Loucy (cell line): ENCODE results near the gene FRAS1.

ENCODE experiments used
- H2AFZ ChIP-seq: fragments of 200-600 bp; sonication (generic); 2 replicates; pipeline ENCODE4 v1.6.0; 2016; ENCODE audit warnings: antibody characterized with exemption, mild to moderate bottlenecking, low read length, moderate library complexity
- H3F3A ChIP-seq: fragments of 200-600 bp; 2 replicates; pipeline ENCODE4 v1.6.0; 2016; ENCODE audit warnings: antibody characterized with exemption, low read depth, mild to moderate bottlenecking
- H3K27me3 ChIP-seq: fragments of 200-600 bp; sonication (generic); 2 replicates; pipeline ENCODE4 v1.6.1; 2014; ENCODE audit warnings: low read length, mild to moderate bottlenecking; ENCODE audit not compliant: insufficient read depth, poor library complexity, severe bottlenecking
- H3K36me3 ChIP-seq: fragments of 200-600 bp; sonication (generic); 2 replicates; pipeline ENCODE4 v1.6.1; 2016; ENCODE audit warnings: low read length; ENCODE audit not compliant: insufficient read depth
- H3K4me1 ChIP-seq: fragments of 200-600 bp; sonication (generic); 2 replicates; pipeline ENCODE4 v1.5.1; 2014; ENCODE audit warnings: low read length, mild to moderate bottlenecking; ENCODE audit not compliant: insufficient read depth, poor library complexity, severe bottlenecking
- H3K4me2 ChIP-seq: fragments of 200-600 bp; sonication (generic); 2 replicates; pipeline ENCODE4 v1.6.0; 2014; ENCODE audit warnings: antibody characterized with exemption, low read length, low read depth, mild to moderate bottlenecking; ENCODE audit not compliant: poor library complexity, severe bottlenecking
- H3K4me3 ChIP-seq: fragments of 200-600 bp; sonication (generic); 2 replicates; pipeline ENCODE4 v1.5.1; 2014; ENCODE audit warnings: low read length, mild to moderate bottlenecking, mixed read lengths; ENCODE audit not compliant: poor library complexity, severe bottlenecking
- H3K79me2 ChIP-seq: fragments of 200-600 bp; sonication (generic); 2 replicates; pipeline ENCODE4 v1.6.1; 2014; ENCODE audit warnings: low read length; ENCODE audit not compliant: insufficient read depth
- H3K9ac ChIP-seq: fragments of 200-600 bp; sonication (generic); 2 replicates; pipeline ENCODE4 v1.6.0; 2014; ENCODE audit warnings: mild to moderate bottlenecking, low read depth, low read length, moderate library complexity; ENCODE audit not compliant: poor library complexity, severe bottlenecking
- H3K9me2 ChIP-seq: fragments of 200-600 bp; sonication (generic); replicated peaks from 2 replicates; pipeline ENCODE4 v1.6.1; 2016; ENCODE audit warnings: low read depth, low read length, mixed read lengths
- H3K9me3 ChIP-seq: fragments of 200-600 bp; sonication (generic); 2 replicates; pipeline ENCODE4 v1.6.1; 2014; ENCODE audit warnings: mild to moderate bottlenecking, antibody characterized with exemption, low read length, low read depth; ENCODE audit not compliant: insufficient read depth
- H4K20me1 ChIP-seq: fragments of 200-600 bp; sonication (generic); 2 replicates; pipeline ENCODE4 v1.6.0; 2014; ENCODE audit warnings: antibody characterized with exemption, low read length, mild to moderate bottlenecking; ENCODE audit not compliant: insufficient read depth, poor library complexity, severe bottlenecking
- EZH2phosphoT487 ChIP-seq: fragments of 200-600 bp; IDR thresholded peaks from 2 replicates; pipeline ENCODE4 v1.6.1; 2018; ENCODE audit warnings: antibody characterized with exemption, mild to moderate bottlenecking, moderate library complexity, borderline replicate concordance
- TF ChIP-seq, protein P1 (sequence below): fragments of 200-600 bp; sonication (generic); conservative IDR thresholded peaks from 2 replicates; pipeline ENCODE4 v1.5.1; 2014; ENCODE audit warnings: mild to moderate bottlenecking, antibody characterized with exemption, low read length

Gene FRAS1

DNA sequence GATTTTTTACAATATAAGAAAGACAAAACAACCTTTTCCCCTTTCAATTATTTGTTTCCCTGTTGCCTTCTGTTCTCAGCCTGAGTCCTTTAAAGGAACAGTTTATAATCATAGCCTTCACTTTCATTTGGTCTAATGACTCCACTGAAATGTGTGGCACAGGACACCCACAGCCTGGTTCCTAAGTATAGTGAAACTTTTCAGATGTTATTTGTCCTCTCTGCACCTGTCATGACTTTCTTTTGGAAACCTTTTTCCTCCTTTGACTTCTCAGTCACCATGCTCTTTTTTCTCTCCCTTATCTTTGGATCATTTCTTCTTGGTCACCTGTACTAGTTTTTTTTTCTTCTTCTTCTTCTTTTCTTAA, 256.6 kb downstream of the FRAS1 start:
- H2AFZ ChIP-seq: no peak overlapping the region
- H3K4me3 ChIP-seq: no peak overlapping the region
- TF ChIP-seq, protein P1, sequence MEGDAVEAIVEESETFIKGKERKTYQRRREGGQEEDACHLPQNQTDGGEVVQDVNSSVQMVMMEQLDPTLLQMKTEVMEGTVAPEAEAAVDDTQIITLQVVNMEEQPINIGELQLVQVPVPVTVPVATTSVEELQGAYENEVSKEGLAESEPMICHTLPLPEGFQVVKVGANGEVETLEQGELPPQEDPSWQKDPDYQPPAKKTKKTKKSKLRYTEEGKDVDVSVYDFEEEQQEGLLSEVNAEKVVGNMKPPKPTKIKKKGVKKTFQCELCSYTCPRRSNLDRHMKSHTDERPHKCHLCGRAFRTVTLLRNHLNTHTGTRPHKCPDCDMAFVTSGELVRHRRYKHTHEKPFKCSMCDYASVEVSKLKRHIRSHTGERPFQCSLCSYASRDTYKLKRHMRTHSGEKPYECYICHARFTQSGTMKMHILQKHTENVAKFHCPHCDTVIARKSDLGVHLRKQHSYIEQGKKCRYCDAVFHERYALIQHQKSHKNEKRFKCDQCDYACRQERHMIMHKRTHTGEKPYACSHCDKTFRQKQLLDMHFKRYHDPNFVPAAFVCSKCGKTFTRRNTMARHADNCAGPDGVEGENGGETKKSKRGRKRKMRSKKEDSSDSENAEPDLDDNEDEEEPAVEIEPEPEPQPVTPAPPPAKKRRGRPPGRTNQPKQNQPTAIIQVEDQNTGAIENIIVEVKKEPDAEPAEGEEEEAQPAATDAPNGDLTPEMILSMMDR: no peak
- TF ChIP-seq EZH2phosphoT487: no peak
- no peaks in the 10 kb centered on the region for H3K79me2 ChIP-seq
- H3K9ac ChIP-seq: no peak overlapping the region
- no peak overlapping the region for H3K4me2 ChIP-seq
- no peaks in the 10 kb centered on the region for H3K4me1 ChIP-seq
- H3K27me3 ChIP-seq: no peaks in the 10 kb centered on the region
- H3F3A ChIP-seq: no peaks in the 10 kb centered on the region
- H3K9me2 ChIP-seq: no peaks in the 10 kb centered on the region
- no peaks in the 10 kb centered on the region for H3K9me3 ChIP-seq
- H4K20me1 ChIP-seq: no peaks in the 10 kb centered on the region
- no peaks in the 10 kb centered on the region for H3K36me3 ChIP-seq

- H3K4me1 ChIP-seq: peaks cover 17% of the 10 kb centered on the region
- H3K9me3 ChIP-seq: no peaks in the 10 kb centered on the region
- H3K4me2 ChIP-seq: no peak overlapping the region
- TF ChIP-seq, protein P1: no peak
- no peak for TF ChIP-seq EZH2phosphoT487
- H3K9ac ChIP-seq: no peak overlapping the region
- no peaks in the 10 kb centered on the region for H3K27me3 ChIP-seq
- H2AFZ ChIP-seq: no peak overlapping the region
- H3F3A ChIP-seq: no peaks in the 10 kb centered on the region
- no peaks in the 10 kb centered on the region for H3K79me2 ChIP-seq
- H3K4me3 ChIP-seq: no peak overlapping the region
- H3K36me3 ChIP-seq: no peaks in the 10 kb centered on the region
- H4K20me1 ChIP-seq: no peaks in the 10 kb centered on the region
- H3K9me2 ChIP-seq: no peaks in the 10 kb centered on the region
Observed at GRCh38 chr4:78318126-78318525, 261.0 kb downstream of the FRAS1 start.

- Histone ChIP-seq H3K4me2 (peak overlapping the region; percentile 18), H3K79me2 (no peaks in the 10 kb centered on the region), H2AFZ (no peak overlapping the region), H3K27me3 (no peaks in the 10 kb centered on the region), H4K20me1 (no peaks in the 10 kb centered on the region), H3K9ac (no peak overlapping the region), H3K36me3 (no peaks in the 10 kb centered on the region), H3F3A (no peaks in the 10 kb centered on the region), H3K4me1 (peaks cover 17% of the 10 kb centered on the region), H3K9me3 (no peaks in the 10 kb centered on the region), H3K4me3 (no peak overlapping the region), H3K9me2 (no peaks in the 10 kb centered on the region)
- TF ChIP-seq, protein P1: no peak
- TF ChIP-seq EZH2phosphoT487: no peak
Observed at GRCh38 chr4:78320349-78320935, 263.3 kb downstream of the FRAS1 start.
